ENCODE measurements around the gene TEX2.
"Not testable (repeated sequence)": the region's sequence is repeated elsewhere in the genome, so short reads cannot be mapped to it uniquely, and the experiment has no call there.

TEX2 gene

GRCh38 chr17:64187093-64187895 is 75.8 kb downstream of the TEX2 start:
- no peak overlapping the region for H3K4me3 ChIP-seq (ENCODE audit: low read depth in 1 of 2, low read length in 2 of 2)
- peaks cover 0 to 5% of the 10 kb centered on the region in 2 donors for H3K4me1 ChIP-seq (ENCODE audit: control insufficient read depth in 1 of 2, insufficient read depth in 2 of 2, low read length in 2 of 2)
- H3K27me3 ChIP-seq (ENCODE audit: low read depth, low read length), result no peaks in the 10 kb centered on the region
- H3K36me3 ChIP-seq (ENCODE audit: control insufficient read depth in 1 of 2, insufficient read depth in 2 of 2, low read length in 2 of 2), result peaks cover under 1 to 9% of the 10 kb centered on the region in 2 donors
- no peak overlapping the region for H3K27ac ChIP-seq (ENCODE audit: low read length)
- H3K9me3 ChIP-seq (ENCODE audit: control insufficient read depth in 1 of 2, low read length in 2 of 2), result no peaks in the 10 kb centered on the region

- Histone ChIP-seq H3K9me3 (ENCODE audit: control insufficient read depth in 1 of 2, low read length in 2 of 2) (no peaks in the 10 kb centered on the region), H3K4me1 (ENCODE audit: control insufficient read depth in 1 of 2, insufficient read depth in 2 of 2, low read length in 2 of 2) (peaks cover 0 to 5% of the 10 kb centered on the region in 2 donors), H3K27me3 (ENCODE audit: low read depth, low read length) (no peaks in the 10 kb centered on the region), H3K36me3 (ENCODE audit: control insufficient read depth in 1 of 2, insufficient read depth in 2 of 2, low read length in 2 of 2) (peaks cover 0 to 9% of the 10 kb centered on the region in 2 donors), H3K27ac (ENCODE audit: low read length) (no peak overlapping the region), H3K4me3 (ENCODE audit: low read depth in 1 of 2, low read length in 2 of 2) (no peak overlapping the region)
These were observed 76.6 kb downstream of the TEX2 start for GRCh38 chr17:64186171-64187092.

GRCh38 chr17:64185557-64185956 is 77.5 kb downstream of the TEX2 start:
- not testable (repeated sequence) for H3K36me3 ChIP-seq (ENCODE audit: control insufficient read depth in 1 of 2, insufficient read depth in 2 of 2, low read length in 2 of 2); H3K27me3 ChIP-seq (ENCODE audit: low read depth, low read length); H3K4me1 ChIP-seq (ENCODE audit: control insufficient read depth in 1 of 2, insufficient read depth in 2 of 2, low read length in 2 of 2); H3K9me3 ChIP-seq (ENCODE audit: control insufficient read depth in 1 of 2, low read length in 2 of 2); H3K4me3 ChIP-seq (ENCODE audit: low read depth in 1 of 2, low read length in 2 of 2); H3K27ac ChIP-seq (ENCODE audit: low read length)

- Histone ChIP-seq H3K4me1 (ENCODE audit: control insufficient read depth in 1 of 2, insufficient read depth in 2 of 2, low read length in 2 of 2) (peaks cover 0 to 9% of the 10 kb centered on the region in 2 donors), H3K4me3 (ENCODE audit: low read depth in 1 of 2, low read length in 2 of 2) (no peak overlapping the region), H3K27me3 (ENCODE audit: low read depth, low read length) (no peaks in the 10 kb centered on the region), H3K36me3 (ENCODE audit: control insufficient read depth in 1 of 2, insufficient read depth in 2 of 2, low read length in 2 of 2) (peaks cover 0 to 9% of the 10 kb centered on the region in 2 donors), H3K27ac (ENCODE audit: low read length) (no peak overlapping the region), H3K9me3 (ENCODE audit: control insufficient read depth in 1 of 2, low read length in 2 of 2) (no peaks in the 10 kb centered on the region)
These were observed 78.0 kb downstream of the TEX2 start for GRCh38 chr17:64185101-64185500.

GRCh38 chr17:64183815-64184214 is 79.2 kb downstream of the TEX2 start:
- Histone ChIP-seq H3K9me3 (ENCODE audit: control insufficient read depth in 1 of 2, low read length in 2 of 2) (no peaks in the 10 kb centered on the region), H3K27ac (ENCODE audit: low read length) (no peak overlapping the region), H3K36me3 (ENCODE audit: control insufficient read depth in 1 of 2, insufficient read depth in 2 of 2, low read length in 2 of 2) (peaks cover 0 to 12% of the 10 kb centered on the region in 2 donors), H3K4me1 (ENCODE audit: control insufficient read depth in 1 of 2, insufficient read depth in 2 of 2, low read length in 2 of 2) (peaks cover 0 to 9% of the 10 kb centered on the region in 2 donors), H3K27me3 (ENCODE audit: low read depth, low read length) (no peaks in the 10 kb centered on the region), H3K4me3 (ENCODE audit: low read depth in 1 of 2, low read length in 2 of 2) (no peak overlapping the region)

- no peaks in the 10 kb centered on the region for H3K9me3 ChIP-seq (ENCODE audit: control insufficient read depth in 1 of 2, low read length in 2 of 2)
- H3K4me1 ChIP-seq (ENCODE audit: control insufficient read depth in 1 of 2, insufficient read depth in 2 of 2, low read length in 2 of 2), result peaks cover 0 to 9% of the 10 kb centered on the region in 2 donors
These were observed 80.6 kb downstream of the TEX2 start for GRCh38 chr17:64182325-64183012.

GRCh38 chr17:64180089-64181073 is 82.7 kb downstream of the TEX2 start:
- H3K4me1 ChIP-seq (ENCODE audit: control insufficient read depth in 1 of 2, insufficient read depth in 2 of 2, low read length in 2 of 2), result peaks cover 0 to 9% of the 10 kb centered on the region in 2 donors
- peaks cover 3 to 14% of the 10 kb centered on the region in 2 donors for H3K36me3 ChIP-seq (ENCODE audit: control insufficient read depth in 1 of 2, insufficient read depth in 2 of 2, low read length in 2 of 2)
- H3K27ac ChIP-seq (ENCODE audit: low read length), result no peak overlapping the region
- no peak overlapping the region for H3K4me3 ChIP-seq (ENCODE audit: low read depth in 1 of 2, low read length in 2 of 2)
- H3K27me3 ChIP-seq (ENCODE audit: low read depth, low read length), result no peaks in the 10 kb centered on the region
- H3K9me3 ChIP-seq (ENCODE audit: control insufficient read depth in 1 of 2, low read length in 2 of 2), result no peaks in the 10 kb centered on the region

More at GRCh38 chr17:64182325-64183012, 80.6 kb downstream of the TEX2 start:
- H3K4me3 ChIP-seq (ENCODE audit: low read depth in 1 of 2, low read length in 2 of 2), result no peak overlapping the region
- H3K27ac ChIP-seq (ENCODE audit: low read length), result no peak overlapping the region
- no peaks in the 10 kb centered on the region for H3K27me3 ChIP-seq (ENCODE audit: low read depth, low read length)
- H3K36me3 ChIP-seq (ENCODE audit: control insufficient read depth in 1 of 2, insufficient read depth in 2 of 2, low read length in 2 of 2), result peaks cover 0 to 8% of the 10 kb centered on the region in 2 donors

GRCh38 chr17:64179024-64179423 is 84.0 kb downstream of the TEX2 start:
- not testable (repeated sequence) for H3K9me3 ChIP-seq (ENCODE audit: control insufficient read depth in 1 of 2, low read length in 2 of 2)

GRCh38 chr17:64178011-64178825 is 84.8 kb downstream of the TEX2 start:
- Histone ChIP-seq H3K9me3 (ENCODE audit: control insufficient read depth in 1 of 2, low read length in 2 of 2) (no peaks in the 10 kb centered on the region), H3K4me3 (ENCODE audit: low read depth in 1 of 2, low read length in 2 of 2) (no peak overlapping the region), H3K27me3 (ENCODE audit: low read depth, low read length) (no peaks in the 10 kb centered on the region), H3K27ac (ENCODE audit: low read length) (no peak overlapping the region), H3K36me3 (ENCODE audit: control insufficient read depth in 1 of 2, insufficient read depth in 2 of 2, low read length in 2 of 2) (peaks cover 3 to 22% of the 10 kb centered on the region in 2 donors), H3K4me1 (ENCODE audit: control insufficient read depth in 1 of 2, insufficient read depth in 2 of 2, low read length in 2 of 2) (peaks cover 0 to 9% of the 10 kb centered on the region in 2 donors)

More at GRCh38 chr17:64179024-64179423, 84.0 kb downstream of the TEX2 start:
- not testable (repeated sequence) for H3K4me1 ChIP-seq (ENCODE audit: control insufficient read depth in 1 of 2, insufficient read depth in 2 of 2, low read length in 2 of 2); H3K4me3 ChIP-seq (ENCODE audit: low read depth in 1 of 2, low read length in 2 of 2); H3K27ac ChIP-seq (ENCODE audit: low read length); H3K27me3 ChIP-seq (ENCODE audit: low read depth, low read length)
- H3K36me3 ChIP-seq (ENCODE audit: control insufficient read depth in 1 of 2, insufficient read depth in 2 of 2, low read length in 2 of 2), result peaks cover 3 to 17% of the 10 kb centered on the region in 2 donors
